ENCODE results near the gene SLC25A14. TPM values are rescaled to one million over a fixed set of nuclear protein-coding genes. Genes with fewer than 3 reads are reported as not detected.
"Not testable (repeated sequence)": the region's sequence is repeated elsewhere in the genome, so short reads cannot be mapped to it uniquely, and the experiment has no call there.

SLC25A14 gene
- total RNA-seq, 4 donors from 2014 or later: 6.7 to 10.0 (median 8.6) TPM

DNA sequence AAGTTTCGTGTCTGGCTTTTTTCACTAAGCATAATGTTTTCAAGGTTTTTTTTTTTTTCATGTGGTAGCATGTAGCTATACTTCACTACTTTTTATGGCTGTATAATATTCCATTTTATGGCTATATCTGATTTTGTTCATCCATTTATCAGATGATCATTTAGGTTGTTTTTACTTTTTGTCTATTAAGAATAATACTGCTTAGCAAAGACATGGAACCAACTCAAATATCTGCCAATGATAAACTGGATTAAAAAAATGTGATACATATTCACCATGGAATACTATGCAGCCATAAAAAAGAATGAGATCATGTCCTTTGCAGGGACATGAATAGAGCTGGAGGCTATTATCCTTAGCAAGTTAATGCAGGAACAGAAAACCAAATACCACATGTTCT lies 38.3 kb upstream of the SLC25A14 start:
- DNase-seq (ENCODE audit: low spot score): no peak
- no peak for ATAC-seq (ENCODE audit: low FRiP score)
- no peak for TF ChIP-seq CTCF (IDR thresholded peaks at IDR 0.05)

DNA sequence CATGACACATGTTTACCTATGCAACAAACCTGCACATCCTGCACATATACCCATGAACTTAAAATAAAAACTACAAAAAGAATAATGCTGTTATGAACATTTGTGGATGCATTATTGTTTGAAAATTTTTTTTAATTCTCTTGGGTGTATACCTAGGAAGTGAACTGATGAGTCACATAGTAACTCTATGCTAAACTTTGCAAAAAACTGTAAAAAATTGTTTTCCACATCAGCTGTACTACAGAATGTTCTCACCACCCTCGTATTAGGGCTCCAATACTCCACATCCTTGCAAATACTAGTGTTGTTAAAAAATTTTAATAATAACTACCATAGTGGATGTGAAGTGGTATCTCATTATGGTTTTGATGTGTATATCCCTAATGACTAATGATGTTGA lies 37.7 kb upstream of the SLC25A14 start:
- DNase-seq (ENCODE audit: low spot score) (no peak), ATAC-seq (ENCODE audit: low FRiP score) (no peak)
- TF ChIP-seq CTCF (IDR thresholded peaks at IDR 0.05): no peak

GRCh38 chrX:130304587-130305368 lies 34.9 kb upstream of the SLC25A14 start:
- DNase-seq (ENCODE audit: low spot score) (no peak), ATAC-seq (ENCODE audit: low FRiP score) (no peak)
- no peak for TF ChIP-seq CTCF (IDR thresholded peaks at IDR 0.05)

- DNase-seq (ENCODE audit: low spot score); ATAC-seq (ENCODE audit: low FRiP score): not testable (repeated sequence)
These were observed 19.8 kb upstream of the SLC25A14 start for GRCh38 chrX:130319886-130320285.

GRCh38 chrX:130321550-130321949 lies 18.2 kb upstream of the SLC25A14 start:
- ATAC-seq (ENCODE audit: low FRiP score): no peak

GRCh38 chrX:130330146-130330545 lies 9.6 kb upstream of the SLC25A14 start:
- DNase-seq (ENCODE audit: low spot score): no peak
- no peak for TF ChIP-seq CTCF (IDR thresholded peaks at IDR 0.05)
- no peak for ATAC-seq (ENCODE audit: low FRiP score)

More at GRCh38 chrX:130321550-130321949, 18.2 kb upstream of the SLC25A14 start:
- DNase-seq (ENCODE audit: low spot score): no peak
- no peak for TF ChIP-seq CTCF (IDR thresholded peaks at IDR 0.05)

DNA sequence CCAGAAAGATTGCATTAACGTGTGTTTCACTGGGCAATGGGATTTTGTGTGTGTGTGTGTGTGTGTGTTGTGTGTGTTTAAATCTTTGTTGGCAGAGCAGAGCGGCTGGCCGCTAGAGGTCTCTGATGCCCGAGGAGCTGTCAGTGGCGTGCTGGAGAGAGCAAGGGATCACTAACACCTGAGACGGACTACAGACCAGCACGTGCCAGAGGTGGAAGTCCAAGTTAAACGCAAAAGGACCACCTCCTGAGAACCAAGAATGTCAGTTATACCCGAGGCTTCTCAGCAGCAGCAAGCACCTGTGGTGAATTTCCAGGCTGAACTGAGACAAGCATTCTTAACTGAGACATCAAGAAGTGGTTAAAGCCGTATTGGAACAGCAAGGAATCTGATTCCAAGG lies 9.0 kb upstream of the SLC25A14 start:
- DNase-seq (ENCODE audit: low spot score) (no peak), ATAC-seq (ENCODE audit: low FRiP score) (no peak)
- TF ChIP-seq CTCF (IDR thresholded peaks at IDR 0.05): no peak

All from omental fat pad (tissue), 4 donors.